HG03280 (cell line): ENCODE data around the gene CRELD2.

Source experiments
- ATAC-seq: cut with Tn5 transposase; IDR thresholded peaks from one replicate; pipeline ENCODE4 v1.9.1; 2021; ENCODE audit warnings: mild to moderate bottlenecking, moderate library complexity; ENCODE audit not compliant: unreplicated experiment

CRELD2 gene

GRCh38 chr22:49966041-49966773 lies 47.8 kb downstream of the CRELD2 start:
- ATAC-seq = no peak

GRCh38 chr22:49966774-49967705 lies 48.6 kb downstream of the CRELD2 start:
- no peak for ATAC-seq

GRCh38 chr22:49967706-49968208 lies 49.3 kb downstream of the CRELD2 start:
- no peak for ATAC-seq

GRCh38 chr22:49968313-49968830 lies 49.9 kb downstream of the CRELD2 start:
- ATAC-seq = no peak

GRCh38 chr22:49968831-49969661 lies 50.6 kb downstream of the CRELD2 start:
- ATAC-seq = no peak

GRCh38 chr22:49969751-49970527 lies 51.5 kb downstream of the CRELD2 start:
- ATAC-seq = no peak

GRCh38 chr22:49970528-49971231 lies 52.2 kb downstream of the CRELD2 start:
- peak; percentile 69 for ATAC-seq

- ATAC-seq = peak; percentile 27
Measured at GRCh38 chr22:49971232-49972162, 53.1 kb downstream of the CRELD2 start.

GRCh38 chr22:49972163-49973017 lies 54.0 kb downstream of the CRELD2 start:
- no peak for ATAC-seq

GRCh38 chr22:49973018-49973961 lies 54.9 kb downstream of the CRELD2 start:
- ATAC-seq = no peak

GRCh38 chr22:49975543-49976389 lies 57.3 kb downstream of the CRELD2 start:
- ATAC-seq = no peak

- no peak for ATAC-seq
Measured at GRCh38 chr22:49976439-49977175, 58.2 kb downstream of the CRELD2 start.
